Tibial nerve (tissue), 4 donors: ENCODE data around the gene RPS18. TPM values are rescaled to one million over a fixed set of nuclear protein-coding genes. Genes with fewer than 3 reads are reported as not detected.

ENCODE experiments used
- DNase-seq, 2 donors: peaks; one replicate each; pipeline ENCODE4 v3.0.0-alpha.2; 2019; ENCODE audit warnings: low spot score in 2 of 2
- H3K27ac ChIP-seq, 4 donors: fragments of 200-600 bp; sonication (generic) in 3 of 4; one replicate each; pipeline ENCODE4 v1.5.1; 2017 to 2019; ENCODE audit warnings: mild to moderate bottlenecking in 1 of 4
- H3K27me3 ChIP-seq, 2 donors: fragments of 200-600 bp; sonication (generic) in 1 of 2; one replicate each; pipeline versions ENCODE4 v1.5.1 to v1.6.0; 2017 to 2019
- H3K36me3 ChIP-seq, 3 donors: fragments of 200-600 bp; sonication (generic); one replicate each; pipeline ENCODE4 v1.5.1; 2018 to 2019
- H3K4me1 ChIP-seq, 4 donors: fragments of 200-600 bp; sonication (generic) in 3 of 4; one replicate each; pipeline ENCODE4 v1.5.1; 2017 to 2019
- H3K4me3 ChIP-seq, 4 donors: fragments of 200-600 bp; sonication (generic) in 3 of 4; one replicate each; pipeline ENCODE4 v1.5.1; 2017 to 2019; ENCODE audit warnings: mild to moderate bottlenecking in 1 of 4, moderate library complexity in 1 of 4
- H3K9me3 ChIP-seq, 4 donors: fragments of 200-600 bp; sonication (generic) in 3 of 4; one replicate each; pipeline ENCODE4 v1.5.1; 2017 to 2019
- CTCF ChIP-seq, 5 experiments: fragments of 200-600 bp in 3 of 5; fragments of 450-650 bp in 2 of 5; sonication (generic) in 3 of 5; IDR thresholded peaks; one replicate each; pipeline ENCODE4 v1.5.1; 2016 to 2019; ENCODE audit warnings: antibody characterized with exemption in 5 of 5, mild to moderate bottlenecking in 3 of 5, moderate library complexity in 2 of 5
- EP300 ChIP-seq, 2 donors: sonication (generic); formaldehyde crosslinking; IDR thresholded peaks; one replicate each; pipeline ENCODE4 v1.6.1; 2017; ENCODE audit warnings: antibody characterized with exemption in 2 of 2, mild to moderate bottlenecking in 1 of 2
- POLR2A ChIP-seq, 2 donors: fragments of 450-650 bp; IDR thresholded peaks; one replicate each; pipeline ENCODE4 v1.6.1; 2017; ENCODE audit warnings: antibody characterized with exemption in 2 of 2, mild to moderate bottlenecking in 2 of 2, moderate library complexity in 2 of 2
- WGBS, 2 donors: methylation state at CpG; one replicate each; pipeline ENCODE4 v1.1.5; 2018; 5-methylcytosine and 5-hydroxymethylcytosine counted together
- total RNA-seq, 4 donors: library from RNA; depleted of rRNA; stranded (reverse); fragments of >200 nt; gene quantifications; one replicate each; pipeline ENCODE4 v1.1.0, GENCODE V29; 2016

RPS18 gene
- total RNA-seq, 4 donors from 2014 or later = 2,115 to 2,529 (median 2,306) TPM

GRCh38 chr6:33313105-33313708 lies 41.3 kb downstream of the RPS18 start:
- TF ChIP-seq POLR2A (IDR thresholded peaks at IDR 0.05) (no peak), EP300 (IDR thresholded peaks at IDR 0.05) (no peak), CTCF (IDR thresholded peaks at IDR 0.05) (no peak)
- peaks cover 0 to 27% (median 0%) of the 10 kb centered on the region in 3 donors for H3K36me3 ChIP-seq
- H3K27me3 ChIP-seq = no peaks in the 10 kb centered on the region
- no peaks in the 10 kb centered on the region for H3K9me3 ChIP-seq
- WGBS, 2 donors = 0% methylated on average over 32 to 33 of the region's 33 CpGs
- peak overlapping the region; percentile 68 to 88 (median 78) for H3K4me3 ChIP-seq
- DNase-seq = peak; percentile 34 to 44
- peaks cover 0 to 55% (median 29%) of the 10 kb centered on the region in 4 donors for H3K4me1 ChIP-seq
- peak overlapping the region; percentile 85 to 98 (median 95) for H3K27ac ChIP-seq

GRCh38 chr6:33313709-33314514 lies 42.0 kb downstream of the RPS18 start, which contains the start of gene TAPBP:
TAPBP (minus strand) TSS chr6:33314078; CDS start chr6:33314041, 37 bp downstream.
- H3K9me3 ChIP-seq = no peaks in the 10 kb centered on the region
- H3K27ac ChIP-seq = peak within 1 kb of the TSS; percentile 85 to 98 (median 95)
- H3K4me1 ChIP-seq = peaks cover 0 to 62% (median 33%) of the 10 kb centered on the region in 4 donors
- H3K4me3 ChIP-seq = peak within 1 kb of the TSS; percentile 68 to 88 (median 78)
- peak; percentile 36 to 40 for DNase-seq
- 0 to 1% methylated on average over 36 to 46 of the region's 47 CpGs for WGBS, 2 donors
- H3K27me3 ChIP-seq = no peaks in the 10 kb centered on the region
- H3K36me3 ChIP-seq = peaks cover 0 to 29% (median 4%) of the 10 kb centered on the region in 3 donors
- TF ChIP-seq CTCF (IDR thresholded peaks at IDR 0.05) (no peak), EP300 (IDR thresholded peaks at IDR 0.05) (peak in 1 of 2 donors; percentile 75), POLR2A (IDR thresholded peaks at IDR 0.05) (peak; percentile 28 to 49)

GRCh38 chr6:33314515-33314942 lies 42.7 kb downstream of the RPS18 start:
- peaks cover 0 to 68% (median 39%) of the 10 kb centered on the region in 4 donors for H3K4me1 ChIP-seq
- DNase-seq = peak in 1 of 2 donors; percentile 80

GRCh38 chr6:33314943-33315792 lies 43.3 kb downstream of the RPS18 start:
- 38 to 53% methylated on average over 36 to 47 of the region's 47 CpGs for WGBS, 2 donors
- Histone ChIP-seq H3K4me3 (peak overlapping the region; percentile 68 to 88 (median 78)), H3K27ac (peak overlapping the region; percentile 85 to 98 (median 95)), H3K27me3 (no peaks in the 10 kb centered on the region), H3K9me3 (no peaks in the 10 kb centered on the region), H3K4me1 (peaks cover 0 to 75% (median 41%) of the 10 kb centered on the region in 4 donors), H3K36me3 (peaks cover 0 to 37% (median 16%) of the 10 kb centered on the region in 3 donors)
- DNase-seq = peak in 1 of 2 donors; percentile 44
- no peak for TF ChIP-seq CTCF (IDR thresholded peaks at IDR 0.05)
- TF ChIP-seq POLR2A (IDR thresholded peaks at IDR 0.05) = no peak
- no peak for TF ChIP-seq EP300 (IDR thresholded peaks at IDR 0.05)

More at GRCh38 chr6:33314515-33314942, 42.7 kb downstream of the RPS18 start:
- TF ChIP-seq EP300 (IDR thresholded peaks at IDR 0.05) = no peak
- TF ChIP-seq POLR2A (IDR thresholded peaks at IDR 0.05) = no peak
- no peak for TF ChIP-seq CTCF (IDR thresholded peaks at IDR 0.05)
- H3K9me3 ChIP-seq = no peaks in the 10 kb centered on the region
- peaks cover 0 to 35% (median 10%) of the 10 kb centered on the region in 3 donors for H3K36me3 ChIP-seq
- H3K4me3 ChIP-seq = peak overlapping the region; percentile 68 to 88 (median 78)
- WGBS, 2 donors = 1 to 2% methylated on average over 10 of the region's 10 CpGs
- no peaks in the 10 kb centered on the region for H3K27me3 ChIP-seq
- peak overlapping the region; percentile 85 to 98 (median 95) for H3K27ac ChIP-seq
